Measurements from ENCODE around the gene SLC24A5. TPM values are rescaled to one million over a fixed set of nuclear protein-coding genes. Genes with fewer than 3 reads are reported as not detected.

Gene SLC24A5
- total RNA-seq, 1 donor from 2014 or later = not detected

DNA sequence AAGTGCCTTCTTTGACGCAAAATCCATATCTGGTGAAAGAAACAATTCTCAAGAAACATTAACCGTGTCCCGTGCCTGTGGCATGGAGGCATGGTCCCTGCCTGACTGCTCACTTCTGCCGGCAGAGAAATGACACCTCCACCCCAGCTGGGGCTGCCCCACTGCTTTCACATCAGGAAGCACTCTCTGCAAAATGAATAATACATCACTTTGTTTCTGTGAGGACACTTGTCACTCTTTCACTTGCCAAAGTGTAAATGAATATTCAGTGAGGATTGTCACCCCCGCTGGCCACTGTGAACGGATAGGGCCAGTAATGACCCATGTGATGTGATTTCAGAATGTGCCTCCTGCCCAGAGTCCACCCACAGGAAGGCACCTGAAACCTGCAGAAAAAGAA is 31.1 kb upstream of the SLC24A5 start:
- TF ChIP-seq, protein P1, sequence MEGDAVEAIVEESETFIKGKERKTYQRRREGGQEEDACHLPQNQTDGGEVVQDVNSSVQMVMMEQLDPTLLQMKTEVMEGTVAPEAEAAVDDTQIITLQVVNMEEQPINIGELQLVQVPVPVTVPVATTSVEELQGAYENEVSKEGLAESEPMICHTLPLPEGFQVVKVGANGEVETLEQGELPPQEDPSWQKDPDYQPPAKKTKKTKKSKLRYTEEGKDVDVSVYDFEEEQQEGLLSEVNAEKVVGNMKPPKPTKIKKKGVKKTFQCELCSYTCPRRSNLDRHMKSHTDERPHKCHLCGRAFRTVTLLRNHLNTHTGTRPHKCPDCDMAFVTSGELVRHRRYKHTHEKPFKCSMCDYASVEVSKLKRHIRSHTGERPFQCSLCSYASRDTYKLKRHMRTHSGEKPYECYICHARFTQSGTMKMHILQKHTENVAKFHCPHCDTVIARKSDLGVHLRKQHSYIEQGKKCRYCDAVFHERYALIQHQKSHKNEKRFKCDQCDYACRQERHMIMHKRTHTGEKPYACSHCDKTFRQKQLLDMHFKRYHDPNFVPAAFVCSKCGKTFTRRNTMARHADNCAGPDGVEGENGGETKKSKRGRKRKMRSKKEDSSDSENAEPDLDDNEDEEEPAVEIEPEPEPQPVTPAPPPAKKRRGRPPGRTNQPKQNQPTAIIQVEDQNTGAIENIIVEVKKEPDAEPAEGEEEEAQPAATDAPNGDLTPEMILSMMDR (IDR thresholded peaks at IDR 0.05; ENCODE audit: borderline replicate concordance) = no peak
- Histone ChIP-seq H3K4me1 (no peaks in the 10 kb centered on the region), H3K27ac (replicated peaks) (no peak overlapping the region), H3K27me3 (ENCODE audit: low read depth) (peaks cover 61% of the 10 kb centered on the region), H3K9me3 (replicated peaks) (no peaks in the 10 kb centered on the region), H3K36me3 (no peaks in the 10 kb centered on the region), H3K4me3 (no peak overlapping the region)
- intact Hi-C loops (cut with micrococcal nuclease) = no loop called here
- DNase-seq = no peak

DNA sequence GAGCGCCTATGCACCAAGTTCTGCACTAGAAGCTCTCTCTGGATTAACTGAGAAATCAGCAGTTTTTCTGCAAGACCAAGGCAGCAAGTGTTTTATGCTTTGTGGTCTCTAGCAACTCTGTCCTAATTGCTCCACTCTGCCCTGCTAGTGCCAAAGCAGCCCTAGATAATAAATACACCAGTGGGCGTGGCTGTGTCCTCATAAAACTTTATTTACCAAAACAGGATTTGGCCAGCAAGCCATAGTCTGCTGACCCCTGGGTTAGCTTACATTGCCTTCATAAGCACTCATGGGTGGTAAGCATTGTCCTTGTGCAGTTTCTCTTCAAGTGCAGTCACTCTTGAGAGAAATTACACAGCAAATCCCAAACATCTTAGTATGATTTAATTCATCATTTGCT is 30.7 kb upstream of the SLC24A5 start:
- Histone ChIP-seq H3K27me3 (ENCODE audit: low read depth) (peaks cover 62% of the 10 kb centered on the region), H3K4me1 (no peaks in the 10 kb centered on the region), H3K27ac (replicated peaks) (no peak overlapping the region), H3K9me3 (replicated peaks) (no peaks in the 10 kb centered on the region), H3K4me3 (no peak overlapping the region), H3K36me3 (no peaks in the 10 kb centered on the region)
- intact Hi-C loops (cut with micrococcal nuclease) = no loop called here
- DNase-seq = no peak
- TF ChIP-seq, protein P1 (IDR thresholded peaks at IDR 0.05; ENCODE audit: borderline replicate concordance) = no peak

DNA sequence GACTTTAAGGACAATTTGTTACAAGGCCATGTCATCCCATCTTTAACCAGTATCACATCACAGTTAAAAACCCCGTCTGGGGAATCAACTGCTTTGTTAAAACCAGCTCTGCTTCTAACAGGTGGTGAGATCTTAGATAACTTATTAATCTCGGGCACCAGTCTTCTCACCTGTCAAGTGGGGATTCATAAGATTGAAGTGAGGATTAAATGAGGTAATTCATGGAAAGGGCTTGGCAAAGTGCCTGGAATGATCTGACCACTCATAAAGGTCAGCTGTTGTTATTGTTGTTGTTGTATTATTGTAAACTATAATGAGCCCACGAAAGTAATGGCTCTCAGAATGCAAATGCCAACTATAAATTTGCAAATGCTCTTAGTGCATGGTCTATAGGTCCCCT is 30.1 kb upstream of the SLC24A5 start:
- Histone ChIP-seq H3K4me1 (no peaks in the 10 kb centered on the region), H3K36me3 (no peaks in the 10 kb centered on the region), H3K27ac (replicated peaks) (no peak overlapping the region), H3K9me3 (replicated peaks) (no peaks in the 10 kb centered on the region), H3K4me3 (no peak overlapping the region), H3K27me3 (ENCODE audit: low read depth) (peaks cover 68% of the 10 kb centered on the region)
- TF ChIP-seq, protein P1 (IDR thresholded peaks at IDR 0.05; ENCODE audit: borderline replicate concordance) = no peak
- intact Hi-C loops (cut with micrococcal nuclease) = no loop called here
- no peak for DNase-seq

DNA sequence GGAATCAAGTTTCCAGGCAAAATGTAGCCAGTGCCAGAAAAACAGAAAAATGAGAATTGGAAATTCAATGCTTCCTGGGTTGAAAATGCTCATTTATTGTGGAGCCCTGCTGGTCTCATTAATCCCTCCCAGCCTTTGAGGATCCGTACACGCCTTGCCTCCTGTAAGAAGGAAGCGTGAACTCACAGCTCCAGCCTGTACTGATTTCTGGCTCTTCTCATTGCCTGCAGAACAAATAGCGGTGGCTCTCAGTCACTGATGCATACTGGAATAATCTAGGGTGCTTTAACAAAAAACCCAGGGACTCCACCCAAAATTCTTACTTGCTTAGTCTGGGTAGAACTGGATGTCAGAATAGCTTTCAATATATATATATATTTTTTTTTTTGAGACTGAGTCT is 29.3 kb upstream of the SLC24A5 start:
- no peak overlapping the region for H3K4me3 ChIP-seq
- H3K4me1 ChIP-seq = no peaks in the 10 kb centered on the region
- no peak for DNase-seq
- no peak overlapping the region for H3K27ac ChIP-seq (replicated peaks)
- intact Hi-C loops (cut with micrococcal nuclease) = no loop called here
- peaks cover 74% of the 10 kb centered on the region for H3K27me3 ChIP-seq (ENCODE audit: low read depth)
- no peaks in the 10 kb centered on the region for H3K9me3 ChIP-seq (replicated peaks)
- no peaks in the 10 kb centered on the region for H3K36me3 ChIP-seq
- TF ChIP-seq, protein P1 (IDR thresholded peaks at IDR 0.05; ENCODE audit: borderline replicate concordance) = no peak

DNA sequence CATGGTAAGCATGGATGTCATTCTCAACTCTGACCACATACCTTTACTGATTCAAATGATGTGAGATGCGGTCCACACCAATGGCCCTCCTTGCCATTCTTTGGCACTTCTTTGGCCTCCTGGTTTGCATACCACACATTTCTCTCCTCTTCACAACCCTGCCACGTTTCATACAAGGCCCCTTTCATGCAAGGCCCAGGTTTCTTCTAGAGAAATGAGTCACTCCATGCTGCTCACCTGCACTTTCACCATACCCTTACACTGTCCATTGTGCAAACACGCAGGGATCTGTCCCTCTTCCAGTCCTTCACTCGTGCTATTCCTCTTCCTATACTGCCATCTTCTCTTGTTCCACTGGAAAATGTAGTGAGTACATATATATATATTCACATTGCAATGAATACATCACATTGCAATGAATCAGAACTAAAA is 24.4 kb upstream of the SLC24A5 start:
- Histone ChIP-seq H3K36me3 (no peaks in the 10 kb centered on the region), H3K27me3 (ENCODE audit: low read depth) (peaks cover 61% of the 10 kb centered on the region), H3K27ac (replicated peaks) (no peak overlapping the region), H3K9me3 (replicated peaks) (no peaks in the 10 kb centered on the region), H3K4me1 (no peaks in the 10 kb centered on the region), H3K4me3 (no peak overlapping the region)
- TF ChIP-seq, protein P1 (IDR thresholded peaks at IDR 0.05; ENCODE audit: borderline replicate concordance) = no peak
- DNase-seq = no peak
- intact Hi-C loops (cut with micrococcal nuclease) = no loop called here

DNA sequence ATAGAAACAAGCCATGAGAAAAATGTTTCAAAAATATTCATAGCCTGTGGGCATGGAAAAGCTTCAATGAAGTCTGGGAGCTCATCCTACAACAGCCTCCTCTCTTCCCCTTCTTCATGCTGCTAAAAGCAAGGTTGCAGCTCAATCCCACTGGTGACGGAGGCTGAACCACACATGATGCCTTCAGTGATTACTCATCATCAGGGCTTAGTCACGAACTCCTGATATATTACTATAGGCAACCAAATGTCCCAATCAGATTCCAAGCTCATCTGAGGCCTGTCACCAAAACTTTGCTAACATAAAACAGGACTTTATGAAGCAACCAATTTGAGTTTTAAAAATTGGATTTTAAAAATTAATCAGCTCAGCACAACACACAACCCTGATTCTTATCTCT is 24.0 kb upstream of the SLC24A5 start:
- intact Hi-C loops (cut with micrococcal nuclease) = no loop called here
- TF ChIP-seq, protein P1 (IDR thresholded peaks at IDR 0.05; ENCODE audit: borderline replicate concordance) = no peak
- no peaks in the 10 kb centered on the region for H3K36me3 ChIP-seq

More for the DNA sequence above, 24.0 kb upstream of the SLC24A5 start:
- H3K4me1 ChIP-seq = no peaks in the 10 kb centered on the region
- no peak for DNase-seq
- H3K4me3 ChIP-seq = no peak overlapping the region
- peaks cover 57% of the 10 kb centered on the region for H3K27me3 ChIP-seq (ENCODE audit: low read depth)
- H3K9me3 ChIP-seq (replicated peaks) = no peaks in the 10 kb centered on the region
- no peak overlapping the region for H3K27ac ChIP-seq (replicated peaks)

Measured in left ventricle myocardium inferior (tissue), 1 donor.